ENCODE data around the gene CEACAM19.

DNA sequence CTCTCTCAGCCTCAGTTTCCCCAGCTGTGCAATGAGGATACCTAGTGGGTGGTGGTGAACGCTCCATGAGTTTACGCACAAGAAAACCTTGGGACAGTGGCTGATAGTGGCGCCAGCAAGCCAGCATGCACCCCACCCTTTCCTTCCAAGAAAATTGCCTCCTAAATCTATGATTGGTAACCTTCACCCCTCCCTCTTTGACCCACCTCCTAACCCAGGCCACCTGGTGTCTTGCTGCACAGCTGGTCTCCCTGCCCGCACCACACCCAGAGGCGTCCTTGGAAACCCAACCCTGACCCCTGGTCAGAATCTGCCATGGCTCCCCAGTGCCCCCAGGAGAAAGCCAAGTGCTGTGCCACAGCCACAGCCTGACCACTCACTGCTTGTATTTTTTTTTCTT is 54.4 kb downstream of the CEACAM19 start:
- TF ChIP-seq MTA2 (IDR thresholded peaks at IDR 0.05; ENCODE audit: low read depth), result no peak
- TF ChIP-seq, protein P1, sequence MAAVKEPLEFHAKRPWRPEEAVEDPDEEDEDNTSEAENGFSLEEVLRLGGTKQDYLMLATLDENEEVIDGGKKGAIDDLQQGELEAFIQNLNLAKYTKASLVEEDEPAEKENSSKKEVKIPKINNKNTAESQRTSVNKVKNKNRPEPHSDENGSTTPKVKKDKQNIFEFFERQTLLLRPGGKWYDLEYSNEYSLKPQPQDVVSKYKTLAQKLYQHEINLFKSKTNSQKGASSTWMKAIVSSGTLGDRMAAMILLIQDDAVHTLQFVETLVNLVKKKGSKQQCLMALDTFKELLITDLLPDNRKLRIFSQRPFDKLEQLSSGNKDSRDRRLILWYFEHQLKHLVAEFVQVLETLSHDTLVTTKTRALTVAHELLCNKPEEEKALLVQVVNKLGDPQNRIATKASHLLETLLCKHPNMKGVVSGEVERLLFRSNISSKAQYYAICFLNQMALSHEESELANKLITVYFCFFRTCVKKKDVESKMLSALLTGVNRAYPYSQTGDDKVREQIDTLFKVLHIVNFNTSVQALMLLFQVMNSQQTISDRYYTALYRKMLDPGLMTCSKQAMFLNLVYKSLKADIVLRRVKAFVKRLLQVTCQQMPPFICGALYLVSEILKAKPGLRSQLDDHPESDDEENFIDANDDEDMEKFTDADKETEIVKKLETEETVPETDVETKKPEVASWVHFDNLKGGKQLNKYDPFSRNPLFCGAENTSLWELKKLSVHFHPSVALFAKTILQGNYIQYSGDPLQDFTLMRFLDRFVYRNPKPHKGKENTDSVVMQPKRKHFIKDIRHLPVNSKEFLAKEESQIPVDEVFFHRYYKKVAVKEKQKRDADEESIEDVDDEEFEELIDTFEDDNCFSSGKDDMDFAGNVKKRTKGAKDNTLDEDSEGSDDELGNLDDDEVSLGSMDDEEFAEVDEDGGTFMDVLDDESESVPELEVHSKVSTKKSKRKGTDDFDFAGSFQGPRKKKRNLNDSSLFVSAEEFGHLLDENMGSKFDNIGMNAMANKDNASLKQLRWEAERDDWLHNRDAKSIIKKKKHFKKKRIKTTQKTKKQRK (IDR thresholded peaks at IDR 0.05; ENCODE audit: low read depth, low read length), result no peak
